Activated T-helper 17 cell treated with anti-CD3 and anti-CD28 coated beads, Interleukin-2, amount 50 U/mL, for 72 hours (primary cell): ENCODE data around the gene PDPR. TPM values are rescaled to one million over a fixed set of nuclear protein-coding genes. Genes with fewer than 3 reads are reported as not detected.
A peak's percentile ranks its signal among the peaks of the same experiment; 100 is the strongest.
"Not testable (repeated sequence)": the region's sequence is repeated elsewhere in the genome, so short reads cannot be mapped to it uniquely, and the experiment has no call there.

Source experiments
- ATAC-seq: fragments of 150-1000 bp; cut with Tn5 transposase; replicated peaks from 2 replicates; pipeline ENCODE4 v1.10.0; 2021; ENCODE audit warnings: mild to moderate bottlenecking, moderate library complexity
- H3K27ac Mint-ChIP-seq: one replicate; pipeline ENCODE4 v1.8.0; 2022; ENCODE audit warnings: mixed read lengths
- H3K27me3 Mint-ChIP-seq: one replicate; pipeline ENCODE4 v1.8.0; 2022; ENCODE audit warnings: mixed read lengths
- H3K36me3 Mint-ChIP-seq: one replicate; pipeline ENCODE4 v1.8.0; 2022; ENCODE audit warnings: low read depth, mild to moderate bottlenecking, mixed read lengths
- H3K4me1 Mint-ChIP-seq: one replicate; pipeline ENCODE4 v1.8.0; 2022; ENCODE audit warnings: mixed read lengths
- H3K4me3 Mint-ChIP-seq: one replicate; pipeline ENCODE4 v1.8.0; 2022; ENCODE audit warnings: mild to moderate bottlenecking, mixed read lengths
- H3K9me3 Mint-ChIP-seq: one replicate; pipeline ENCODE4 v1.8.0; 2022; ENCODE audit warnings: mixed read lengths
- total RNA-seq, 2 donors: library from RNA; stranded (reverse); gene quantifications; one replicate each; pipeline ENCODE4 v1.2.3, GENCODE V29; 2022

The PDPR gene
- total RNA-seq, 2 donors from 2014 or later = 33.3 to 34.4 TPM

DNA sequence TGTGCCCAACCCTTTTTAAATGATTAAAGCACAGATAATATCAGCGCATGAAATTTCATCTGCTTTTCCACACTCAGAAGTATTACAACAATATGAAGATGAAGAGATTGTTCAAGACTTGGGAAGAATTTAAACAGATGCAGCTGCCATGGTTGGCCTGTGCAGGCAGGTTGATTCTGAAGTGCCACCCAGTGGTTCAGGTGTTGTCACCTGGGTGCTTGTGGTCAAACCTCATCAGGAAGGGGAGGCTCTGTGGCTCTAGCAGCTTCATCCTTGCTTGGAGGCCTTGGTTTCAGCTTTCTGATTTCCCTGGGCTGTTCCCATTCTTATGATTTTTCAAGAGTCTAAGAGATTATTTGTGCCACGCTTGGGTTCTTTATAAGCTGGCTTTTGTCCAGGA lies 37.3 kb downstream of the PDPR start:
- H3K4me3 Mint-ChIP-seq = no peak overlapping the region
- H3K9me3 Mint-ChIP-seq = no peaks in the 10 kb centered on the region
- H3K4me1 Mint-ChIP-seq = no peaks in the 10 kb centered on the region
- ATAC-seq = no peak
- no peaks in the 10 kb centered on the region for H3K27me3 Mint-ChIP-seq
- H3K36me3 Mint-ChIP-seq = peaks cover 78% of the 10 kb centered on the region
- peak overlapping the region; percentile 52 for H3K27ac Mint-ChIP-seq

DNA sequence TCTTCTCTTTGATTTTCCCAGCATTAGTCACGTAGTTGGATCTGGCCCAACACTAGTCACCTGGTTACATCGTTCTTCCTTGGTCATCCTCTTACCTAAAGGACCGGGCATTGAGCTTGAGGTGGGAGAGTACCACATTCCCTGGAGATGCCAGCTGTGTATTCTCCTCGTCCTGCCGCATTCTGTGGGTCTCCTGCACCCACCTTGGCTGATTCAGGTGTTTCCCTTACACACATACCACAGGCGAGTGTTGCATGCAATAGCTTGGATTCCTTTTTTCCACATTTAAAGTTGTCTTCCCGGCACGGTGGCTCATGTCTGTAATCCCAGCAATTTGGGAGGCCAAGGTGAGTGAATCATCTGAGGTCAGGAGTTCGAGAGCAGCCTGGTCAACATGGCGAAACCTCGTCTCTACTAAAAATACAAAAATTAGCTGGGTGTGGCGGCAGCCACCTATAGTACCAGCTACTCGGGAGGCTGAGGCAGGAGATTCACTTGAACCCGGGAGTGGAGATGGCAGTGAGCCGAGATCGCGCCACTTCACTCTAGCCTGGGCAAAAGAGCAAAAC lies 37.9 kb downstream of the PDPR start:
- Mint-ChIP-seq H3K27ac (no peak overlapping the region), H3K4me1 (no peaks in the 10 kb centered on the region), H3K36me3 (peaks cover 78% of the 10 kb centered on the region), H3K27me3 (no peaks in the 10 kb centered on the region), H3K4me3 (no peak overlapping the region), H3K9me3 (no peaks in the 10 kb centered on the region)
- no peak for ATAC-seq

DNA sequence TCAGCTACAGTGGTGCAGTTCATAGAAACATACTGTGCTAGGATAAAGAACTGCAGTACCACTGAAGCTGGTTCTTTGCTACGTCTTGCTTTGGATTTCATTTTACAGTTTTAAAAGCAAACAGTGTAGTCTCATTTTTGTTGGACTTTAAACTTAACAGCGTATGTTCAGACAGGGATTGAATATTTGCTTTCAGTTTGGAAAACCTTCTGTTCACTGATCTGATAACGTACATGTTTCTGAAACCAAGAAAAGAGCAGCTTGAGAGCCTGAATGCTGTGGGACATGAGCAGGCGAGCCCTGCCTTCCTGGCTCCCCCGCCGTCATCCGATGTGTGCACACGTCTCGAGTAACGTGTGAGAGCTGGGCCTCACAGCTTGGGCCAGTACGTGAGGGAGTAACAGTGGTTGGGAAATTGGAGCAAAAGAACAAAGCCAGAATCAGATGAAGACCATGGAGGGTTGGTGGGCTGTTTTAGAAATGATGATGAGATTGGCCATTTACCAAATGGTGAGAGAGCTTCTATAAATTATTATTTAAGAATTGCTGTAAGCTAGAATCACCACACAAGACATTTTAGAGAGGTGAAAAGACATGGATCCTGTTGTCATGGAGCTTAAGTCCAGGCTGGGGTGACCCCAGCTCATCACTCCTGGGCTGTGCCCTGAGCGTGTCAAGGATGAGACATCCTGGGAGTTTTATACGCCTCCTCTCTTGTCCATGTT lies 38.6 kb downstream of the PDPR start:
- H3K27ac Mint-ChIP-seq = no peak overlapping the region
- H3K27me3 Mint-ChIP-seq = no peaks in the 10 kb centered on the region
- H3K9me3 Mint-ChIP-seq = no peaks in the 10 kb centered on the region
- no peaks in the 10 kb centered on the region for H3K4me1 Mint-ChIP-seq
- peaks cover 71% of the 10 kb centered on the region for H3K36me3 Mint-ChIP-seq
- ATAC-seq = no peak
- no peak overlapping the region for H3K4me3 Mint-ChIP-seq

DNA sequence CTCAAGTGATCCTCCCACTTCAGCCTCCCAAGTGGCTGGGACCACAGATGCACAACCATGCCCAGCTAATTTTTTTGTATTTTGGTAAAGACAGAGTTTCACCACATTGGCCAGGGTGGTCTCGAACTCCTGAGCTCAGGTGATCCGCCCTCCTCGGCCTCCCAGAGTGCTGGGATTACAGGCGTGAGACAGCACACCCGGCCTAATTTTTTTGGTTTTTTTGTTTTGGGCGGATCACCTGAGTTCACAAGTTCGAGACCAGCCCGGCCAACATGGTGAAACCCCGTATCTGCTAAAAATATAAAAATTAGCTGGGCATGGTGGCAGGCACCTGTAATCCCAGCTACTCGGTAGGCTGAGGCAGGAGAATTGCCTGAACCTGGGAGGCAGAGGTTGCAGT lies 40.6 kb downstream of the PDPR start:
- peaks cover 51% of the 10 kb centered on the region for H3K36me3 Mint-ChIP-seq
- not testable (repeated sequence) for H3K4me3 Mint-ChIP-seq, ATAC-seq, H3K9me3 Mint-ChIP-seq, H3K27ac Mint-ChIP-seq, H3K27me3 Mint-ChIP-seq, H3K4me1 Mint-ChIP-seq

DNA sequence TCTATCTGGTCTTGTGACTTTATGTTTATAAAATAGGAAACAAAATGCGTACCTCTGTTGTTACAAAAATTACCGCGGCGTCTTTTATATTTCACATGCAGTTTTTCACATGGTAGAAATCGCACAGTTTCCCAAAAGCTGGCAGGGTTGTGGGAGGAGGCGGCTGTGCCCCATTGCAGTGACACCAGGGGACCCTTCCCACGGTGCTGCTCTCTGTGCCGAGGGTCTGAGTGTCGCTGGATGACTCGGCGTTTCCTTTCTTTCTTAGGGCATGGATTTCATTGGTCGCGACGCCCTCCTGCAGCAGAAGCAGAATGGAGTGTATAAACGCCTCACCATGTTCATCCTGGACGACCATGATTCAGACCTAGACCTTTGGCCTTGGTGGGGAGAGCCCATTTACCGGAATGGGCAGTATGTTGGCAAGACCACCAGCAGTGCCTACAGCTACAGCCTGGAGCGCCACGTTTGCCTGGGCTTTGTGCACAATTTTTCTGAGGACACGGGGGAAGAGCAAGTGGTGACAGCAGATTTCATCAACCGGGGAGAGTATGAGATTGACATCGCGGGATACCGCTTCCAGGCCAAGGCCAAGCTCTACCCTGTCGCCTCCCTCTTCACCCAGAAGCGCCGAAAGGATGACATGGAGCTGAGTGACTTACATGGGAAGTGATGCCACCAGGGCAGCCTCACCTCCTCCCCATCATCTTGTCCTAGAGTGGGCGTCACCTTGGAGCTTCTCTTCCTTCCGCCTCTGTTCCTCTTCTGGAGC lies 42.3 kb downstream of the PDPR start:
- H3K27me3 Mint-ChIP-seq = no peaks in the 10 kb centered on the region
- no peaks in the 10 kb centered on the region for H3K9me3 Mint-ChIP-seq
- H3K4me1 Mint-ChIP-seq = no peaks in the 10 kb centered on the region
- peaks cover 34% of the 10 kb centered on the region for H3K36me3 Mint-ChIP-seq
- ATAC-seq = no peak
- H3K27ac Mint-ChIP-seq = no peak overlapping the region
- no peak overlapping the region for H3K4me3 Mint-ChIP-seq

DNA sequence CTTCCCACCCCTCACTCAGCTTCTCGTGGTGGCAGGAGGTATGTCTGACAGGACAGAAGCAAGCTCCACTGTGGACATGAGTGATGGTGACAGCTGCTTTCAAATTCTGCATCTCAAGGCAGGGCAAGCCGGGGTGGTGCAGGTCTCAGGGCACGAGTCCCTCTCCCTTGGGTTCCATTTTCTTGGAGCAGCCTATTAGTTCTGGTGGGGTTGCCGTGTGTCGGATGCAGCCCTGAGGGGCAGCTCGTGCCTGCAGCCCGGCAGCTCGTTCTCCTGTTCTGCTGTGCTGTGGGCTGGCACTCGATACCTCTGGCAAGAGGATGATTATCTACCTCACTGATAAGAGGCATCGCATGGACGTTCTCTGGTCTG lies 43.0 kb downstream of the PDPR start:
- no peaks in the 10 kb centered on the region for H3K27me3 Mint-ChIP-seq
- H3K4me1 Mint-ChIP-seq = no peaks in the 10 kb centered on the region
- no peak for ATAC-seq
- H3K36me3 Mint-ChIP-seq = peaks cover 27% of the 10 kb centered on the region
- H3K27ac Mint-ChIP-seq = peak overlapping the region; percentile 18
- no peaks in the 10 kb centered on the region for H3K9me3 Mint-ChIP-seq
- no peak overlapping the region for H3K4me3 Mint-ChIP-seq

DNA sequence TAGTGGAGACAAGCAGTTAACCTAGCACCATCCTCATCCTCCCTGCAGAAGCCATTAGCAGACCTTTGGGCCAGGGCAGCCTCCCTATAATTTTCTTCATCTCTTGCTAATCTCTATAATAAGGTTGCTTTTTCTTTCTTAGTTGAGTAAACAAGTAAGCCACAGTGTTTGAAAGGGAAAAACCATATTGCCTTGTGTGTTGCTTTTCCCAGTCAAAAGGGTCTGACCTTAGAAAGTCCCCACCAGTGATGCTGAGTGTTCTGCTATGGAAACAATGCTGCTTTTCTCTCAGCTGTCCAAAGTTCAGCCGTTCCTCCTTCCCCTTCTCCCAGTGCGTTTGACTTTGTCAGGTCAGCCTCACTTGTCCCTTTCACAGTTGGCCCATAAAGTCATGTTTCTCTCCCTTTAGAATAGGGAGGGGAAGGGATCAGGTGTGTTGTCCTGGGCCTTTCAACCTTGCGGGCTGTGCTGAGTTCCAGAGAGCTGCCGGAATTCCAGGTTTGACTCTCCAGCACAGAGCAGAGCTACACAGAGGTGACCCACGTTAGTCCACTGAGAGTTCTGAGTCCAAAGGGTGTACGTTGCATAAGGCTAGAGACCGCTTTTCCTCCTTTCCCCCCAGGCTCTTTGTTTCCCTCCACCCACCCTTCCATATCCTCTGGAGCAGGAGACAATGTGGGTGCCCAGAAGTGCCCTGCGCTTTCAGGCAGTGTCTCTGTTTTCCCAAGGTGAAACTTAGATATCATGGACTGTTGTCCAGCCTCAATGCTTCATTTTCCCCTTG lies 43.5 kb downstream of the PDPR start:
- no peaks in the 10 kb centered on the region for H3K9me3 Mint-ChIP-seq
- H3K4me1 Mint-ChIP-seq = no peaks in the 10 kb centered on the region
- H3K4me3 Mint-ChIP-seq = no peak overlapping the region
- H3K27ac Mint-ChIP-seq = peak overlapping the region; percentile 18
- no peak for ATAC-seq
- peaks cover 21% of the 10 kb centered on the region for H3K36me3 Mint-ChIP-seq
- no peaks in the 10 kb centered on the region for H3K27me3 Mint-ChIP-seq

DNA sequence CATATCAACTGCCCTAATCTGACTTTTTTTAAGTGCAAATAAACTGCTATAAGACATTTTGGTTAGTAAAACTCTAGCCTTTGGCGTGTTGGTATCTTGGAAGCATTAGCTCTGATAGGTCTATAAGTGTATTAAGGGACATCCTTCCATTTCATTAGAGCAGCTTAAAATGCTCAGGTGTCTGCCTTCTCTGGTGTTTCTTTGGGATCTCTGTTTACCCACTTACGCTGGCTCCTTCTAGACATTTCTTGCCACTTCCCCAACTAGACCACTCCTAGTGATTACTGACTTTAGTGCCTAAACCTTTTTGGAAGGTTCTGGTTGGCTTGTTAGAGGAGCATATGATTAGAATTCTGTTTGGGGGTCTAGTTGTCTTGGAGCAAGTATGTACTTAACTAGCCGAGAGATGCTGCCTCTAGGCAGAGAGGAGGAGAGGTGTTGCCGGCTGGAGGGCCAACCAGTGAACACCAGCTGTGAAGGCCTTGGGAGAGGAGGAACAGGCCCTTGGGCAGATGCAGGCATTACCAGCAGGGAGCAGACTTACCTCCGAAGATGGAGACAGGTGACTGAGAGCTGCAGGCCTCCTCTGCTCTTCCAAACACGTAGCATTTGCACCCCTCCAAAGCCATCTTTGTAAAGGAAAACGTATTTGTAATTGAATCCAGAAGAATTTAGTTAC lies 44.3 kb downstream of the PDPR start:
- Mint-ChIP-seq H3K27me3 (no peaks in the 10 kb centered on the region), H3K9me3 (no peaks in the 10 kb centered on the region), H3K4me3 (no peak overlapping the region), H3K27ac (no peak overlapping the region), H3K4me1 (no peaks in the 10 kb centered on the region), H3K36me3 (peaks cover 17% of the 10 kb centered on the region)
- ATAC-seq = no peak

DNA sequence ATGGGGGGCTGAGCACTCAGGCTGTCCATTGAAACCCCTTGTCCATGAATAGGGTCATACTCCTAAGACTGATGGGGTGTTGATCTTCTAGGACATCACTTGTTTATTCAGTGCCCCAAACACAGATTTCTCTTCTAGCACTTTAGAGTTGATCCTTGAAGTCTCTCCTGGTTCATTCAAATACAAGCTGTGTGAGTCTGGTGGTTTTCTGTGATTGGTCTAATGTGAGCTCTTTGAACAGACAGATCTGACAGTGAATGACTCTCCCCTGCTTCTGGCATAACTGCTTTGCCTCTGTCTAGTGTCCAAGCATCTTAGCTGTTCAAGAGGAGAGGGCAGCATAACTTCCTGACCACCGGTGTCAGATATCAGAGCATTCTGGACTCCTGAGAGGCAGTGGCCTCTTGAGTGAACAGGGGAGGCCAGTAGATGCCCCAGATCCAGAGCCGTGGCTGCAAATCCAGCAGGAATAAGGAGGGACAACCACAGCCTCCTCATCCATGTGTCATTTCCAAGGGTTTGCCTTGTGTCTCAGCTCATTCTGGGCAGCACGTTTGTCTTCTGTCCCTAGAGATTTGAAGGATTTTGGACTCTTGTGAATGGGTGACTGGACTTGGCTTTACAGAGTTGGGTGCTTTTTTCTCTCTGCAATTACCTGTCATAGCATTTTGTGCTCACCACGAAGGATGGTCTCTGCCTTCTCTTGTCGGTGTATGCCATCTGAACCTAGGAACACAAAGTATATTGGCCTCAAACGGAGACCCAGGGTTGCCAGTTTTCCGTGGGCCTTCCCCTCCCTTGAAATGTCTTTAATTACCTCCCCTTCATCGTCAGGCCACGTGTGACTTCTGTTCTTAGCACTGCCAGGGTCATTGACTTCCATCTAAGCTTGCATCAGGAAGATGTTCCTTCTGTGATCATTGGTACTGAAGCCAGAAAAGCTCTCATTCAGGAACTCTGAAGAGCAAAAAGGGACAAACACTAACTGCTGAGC lies 45.5 kb downstream of the PDPR start:
- Mint-ChIP-seq H3K36me3 (peaks cover 10% of the 10 kb centered on the region), H3K4me3 (no peak overlapping the region), H3K9me3 (no peaks in the 10 kb centered on the region), H3K27ac (no peak overlapping the region), H3K27me3 (no peaks in the 10 kb centered on the region), H3K4me1 (no peaks in the 10 kb centered on the region)
- no peak for ATAC-seq

DNA sequence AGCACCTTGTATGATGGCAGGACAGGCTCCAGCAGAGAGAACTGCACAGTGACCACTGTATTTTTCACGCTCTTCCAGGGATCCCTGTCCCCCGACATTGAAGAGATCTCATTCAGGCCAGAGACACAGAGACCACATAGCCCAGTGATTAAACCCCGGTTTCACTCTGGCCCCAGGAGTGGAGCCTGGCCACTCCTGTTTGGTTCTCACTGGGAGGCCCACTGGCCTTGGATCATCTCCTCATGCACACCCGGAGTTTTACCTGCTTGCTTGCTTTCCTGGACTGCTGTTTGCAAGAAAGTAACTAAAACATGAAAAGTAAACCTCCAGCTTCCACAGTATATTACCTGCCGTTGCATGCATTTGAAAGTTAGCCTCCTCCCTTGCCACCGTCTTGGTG lies 46.3 kb downstream of the PDPR start:
- no peaks in the 10 kb centered on the region for H3K9me3 Mint-ChIP-seq
- no peak overlapping the region for H3K4me3 Mint-ChIP-seq
- H3K36me3 Mint-ChIP-seq = peaks cover 8% of the 10 kb centered on the region
- no peaks in the 10 kb centered on the region for H3K27me3 Mint-ChIP-seq
- no peak for ATAC-seq
- no peaks in the 10 kb centered on the region for H3K4me1 Mint-ChIP-seq
- H3K27ac Mint-ChIP-seq = no peak overlapping the region

DNA sequence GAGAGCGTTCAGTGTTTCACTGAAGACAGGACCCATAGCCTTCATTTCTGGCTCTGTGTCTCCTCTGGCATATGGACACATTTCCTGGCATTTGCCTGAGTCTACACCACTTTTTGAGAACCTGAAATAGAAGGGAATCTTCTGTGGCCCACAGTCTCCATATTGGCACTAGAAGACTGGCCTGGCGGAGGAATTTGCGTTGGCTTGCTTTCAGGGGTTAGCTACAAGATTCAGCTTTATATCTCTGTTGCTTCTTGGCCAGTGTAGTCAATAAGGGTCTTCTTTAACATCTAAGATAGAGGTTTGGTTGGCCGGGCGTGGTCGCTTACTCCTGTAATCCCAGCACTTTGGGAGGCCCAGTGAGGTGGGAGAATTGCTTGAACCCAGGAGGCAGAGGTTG lies 46.7 kb downstream of the PDPR start:
- ATAC-seq = no peak
- no peak overlapping the region for H3K27ac Mint-ChIP-seq
- H3K9me3 Mint-ChIP-seq = no peaks in the 10 kb centered on the region
- H3K36me3 Mint-ChIP-seq = peaks cover 8% of the 10 kb centered on the region
- H3K27me3 Mint-ChIP-seq = no peaks in the 10 kb centered on the region
- no peak overlapping the region for H3K4me3 Mint-ChIP-seq
- no peaks in the 10 kb centered on the region for H3K4me1 Mint-ChIP-seq

DNA sequence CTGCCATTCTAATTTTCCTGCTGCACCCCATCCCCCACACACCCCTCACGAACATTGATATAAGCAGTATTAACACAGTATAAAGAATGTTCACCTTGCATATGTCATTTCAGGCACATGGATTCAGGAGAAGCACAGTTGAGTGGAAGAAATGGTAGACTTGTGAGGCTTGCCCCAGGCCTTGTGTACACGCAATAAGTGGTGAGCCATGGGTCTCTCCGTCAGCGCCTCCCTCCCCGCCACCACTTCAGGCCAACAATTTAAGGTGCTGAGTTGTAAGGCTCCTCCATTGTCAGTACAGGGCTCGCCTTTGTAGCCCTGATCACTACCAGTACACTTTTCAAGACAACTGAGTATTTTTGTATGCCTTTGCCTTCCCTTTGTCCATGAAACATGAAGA lies 47.2 kb downstream of the PDPR start:
- Mint-ChIP-seq H3K4me3 (no peak overlapping the region), H3K36me3 (peaks cover 8% of the 10 kb centered on the region), H3K4me1 (no peaks in the 10 kb centered on the region), H3K27me3 (no peaks in the 10 kb centered on the region), H3K9me3 (no peaks in the 10 kb centered on the region), H3K27ac (peak overlapping the region; percentile 2)
- ATAC-seq = no peak

DNA sequence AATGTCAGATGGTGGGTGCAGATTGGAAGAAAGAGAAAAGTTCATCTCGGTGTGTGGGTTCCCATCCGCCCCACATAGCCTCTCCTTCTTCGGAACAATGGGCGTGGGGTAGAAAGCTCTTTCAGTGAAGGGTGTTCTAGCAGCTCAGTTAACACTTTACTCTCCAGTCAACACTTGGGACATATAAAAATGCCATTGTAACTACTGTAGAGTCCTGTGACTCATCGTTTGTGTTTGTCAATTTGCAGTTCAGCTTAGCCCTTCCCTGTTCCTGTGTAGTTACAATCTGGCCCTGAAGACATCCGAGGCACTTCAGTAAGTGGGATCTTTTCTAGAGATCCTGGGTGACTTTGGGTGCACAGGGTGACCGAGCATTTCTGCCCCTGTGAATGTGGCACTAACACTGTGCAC lies 47.9 kb downstream of the PDPR start:
- H3K4me3 Mint-ChIP-seq = no peak overlapping the region
- H3K27ac Mint-ChIP-seq = peak overlapping the region; percentile 2
- no peaks in the 10 kb centered on the region for H3K9me3 Mint-ChIP-seq
- H3K36me3 Mint-ChIP-seq = peaks cover 8% of the 10 kb centered on the region
- no peak for ATAC-seq
- no peaks in the 10 kb centered on the region for H3K27me3 Mint-ChIP-seq
- no peaks in the 10 kb centered on the region for H3K4me1 Mint-ChIP-seq
